ENCODE measurements around the gene PIP5K1A. TPM values are rescaled to one million over a fixed set of nuclear protein-coding genes. Genes with fewer than 3 reads are reported as not detected.

Gene PIP5K1A, protein sequence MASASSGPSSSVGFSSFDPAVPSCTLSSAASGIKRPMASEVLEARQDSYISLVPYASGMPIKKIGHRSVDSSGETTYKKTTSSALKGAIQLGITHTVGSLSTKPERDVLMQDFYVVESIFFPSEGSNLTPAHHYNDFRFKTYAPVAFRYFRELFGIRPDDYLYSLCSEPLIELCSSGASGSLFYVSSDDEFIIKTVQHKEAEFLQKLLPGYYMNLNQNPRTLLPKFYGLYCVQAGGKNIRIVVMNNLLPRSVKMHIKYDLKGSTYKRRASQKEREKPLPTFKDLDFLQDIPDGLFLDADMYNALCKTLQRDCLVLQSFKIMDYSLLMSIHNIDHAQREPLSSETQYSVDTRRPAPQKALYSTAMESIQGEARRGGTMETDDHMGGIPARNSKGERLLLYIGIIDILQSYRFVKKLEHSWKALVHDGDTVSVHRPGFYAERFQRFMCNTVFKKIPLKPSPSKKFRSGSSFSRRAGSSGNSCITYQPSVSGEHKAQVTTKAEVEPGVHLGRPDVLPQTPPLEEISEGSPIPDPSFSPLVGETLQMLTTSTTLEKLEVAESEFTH
- 88.6 and 95.1 TPM in 2 replicates for total RNA-seq (2022)
- Bru-seq, nascent RNA = percentile 89 among the genes with signal in this experiment
- percentile 96 among the genes with signal in this experiment for BruChase-seq, experiment 1, labeled RNA remaining after a 2-hour chase
- BruChase-seq, experiment 2, labeled RNA remaining after a 6-hour chase = percentile 91 among the genes with signal in this experiment
- long read RNA-seq, partial matches to known transcripts = 1 of 20 reads
- long read RNA-seq, other reads (novel, unspliced or antisense) = 18 of 20 reads

- H3K4me3 ChIP-seq (ENCODE audit: low read depth, low read length) = peak within 1 kb of the TSS; percentile 60
- H3K36me3 ChIP-seq (ENCODE audit: control insufficient read depth, insufficient read depth, low read length) = no peaks in the 10 kb centered on the region; the same call in 1 of the 2 replicates
- Mint-ChIP-seq H3K36me3 (ENCODE audit: insufficient read depth, unreplicated experiment) (peaks cover 60% of the 10 kb centered on the region), H3K27me3 (ENCODE audit: insufficient read depth, unreplicated experiment) (no peaks in the 10 kb centered on the region), H3K27ac (ENCODE audit: unreplicated experiment) (peak within 1 kb of the TSS; percentile 92), H3K4me1 (ENCODE audit: low read depth, unreplicated experiment) (peaks cover 13% of the 10 kb centered on the region), H3K4me3 (ENCODE audit: unreplicated experiment) (peak within 1 kb of the TSS; percentile 89), H3K9me3 (ENCODE audit: unreplicated experiment) (no peaks in the 10 kb centered on the region)
- POLR2A ChIA-PET = interaction anchor here (0.6 to 0.9 kb wide), 3 partner anchors 9 to 56 kb away, joined by 3 read pairs; partner anchors contain the start of genes PSMD4 and VPS72
- TF ChIP-seq, protein P1, sequence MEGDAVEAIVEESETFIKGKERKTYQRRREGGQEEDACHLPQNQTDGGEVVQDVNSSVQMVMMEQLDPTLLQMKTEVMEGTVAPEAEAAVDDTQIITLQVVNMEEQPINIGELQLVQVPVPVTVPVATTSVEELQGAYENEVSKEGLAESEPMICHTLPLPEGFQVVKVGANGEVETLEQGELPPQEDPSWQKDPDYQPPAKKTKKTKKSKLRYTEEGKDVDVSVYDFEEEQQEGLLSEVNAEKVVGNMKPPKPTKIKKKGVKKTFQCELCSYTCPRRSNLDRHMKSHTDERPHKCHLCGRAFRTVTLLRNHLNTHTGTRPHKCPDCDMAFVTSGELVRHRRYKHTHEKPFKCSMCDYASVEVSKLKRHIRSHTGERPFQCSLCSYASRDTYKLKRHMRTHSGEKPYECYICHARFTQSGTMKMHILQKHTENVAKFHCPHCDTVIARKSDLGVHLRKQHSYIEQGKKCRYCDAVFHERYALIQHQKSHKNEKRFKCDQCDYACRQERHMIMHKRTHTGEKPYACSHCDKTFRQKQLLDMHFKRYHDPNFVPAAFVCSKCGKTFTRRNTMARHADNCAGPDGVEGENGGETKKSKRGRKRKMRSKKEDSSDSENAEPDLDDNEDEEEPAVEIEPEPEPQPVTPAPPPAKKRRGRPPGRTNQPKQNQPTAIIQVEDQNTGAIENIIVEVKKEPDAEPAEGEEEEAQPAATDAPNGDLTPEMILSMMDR (IDR thresholded peaks at IDR 0.05; ENCODE audit: insufficient read depth in 1 of 2, low read depth in 1 of 2, low read length in 1 of 2, severe bottlenecking in 1 of 2, unreplicated experiment in 1 of 2) = no peak
- H3K9me3 ChIP-seq = no peaks in the 10 kb centered on the region
- DNase-seq = peak; percentile 97 to 98
- H3K27me3 ChIP-seq (replicated peaks; ENCODE audit: control insufficient read depth, insufficient read depth, low read length) = no peaks in the 10 kb centered on the region
- intact Hi-C loops (cut with micrococcal nuclease; ENCODE audit: unreplicated experiment) = loop anchor here (1.0 to 5.0 kb wide), 4 partner anchors 83 to 794 kb away; partner anchors contain the start of genes CGN, S100A10 and SNX27
- peaks cover 4% of the 10 kb centered on the region; the same call in 1 of the 2 replicates for H3K4me1 ChIP-seq
- BruUV-seq (replicated peaks) = TSS peak; percentile 27
- CTCF ChIA-PET = no interaction called here
Observed at GRCh38 chr1:151198254-151199127, at the start of gene PIP5K1A. Gene PIP5K1A, plus strand, starts transcription at chr1:151198552. Its CDS starts 445 bp downstream, at chr1:151198997.

DNA sequence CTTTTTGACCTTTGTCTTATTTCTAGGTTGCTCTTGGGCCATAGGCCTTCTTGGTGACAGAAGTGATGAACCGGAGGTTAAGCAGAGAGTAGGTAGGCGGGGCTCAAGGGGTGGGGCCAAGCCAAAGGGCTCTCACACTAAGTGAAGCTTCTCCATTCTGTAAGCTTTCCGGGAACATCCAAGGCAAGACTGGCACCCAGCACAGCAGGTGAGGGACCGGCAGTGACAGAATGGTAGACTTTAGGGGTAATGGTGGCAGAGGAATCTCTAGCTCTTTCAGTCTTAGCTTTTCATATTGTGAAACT is 41.9 kb upstream of the PIP5K1A start, which contains the start of gene TNFAIP8L2:
TNFAIP8L2 (plus strand) TSS at position 135 of the 305 bp plus-strand sequence. CDS start 2,049 bp downstream, outside the sequence.
- intact Hi-C loops (cut with micrococcal nuclease; ENCODE audit: unreplicated experiment) = loop anchor here (1.0 to 5.0 kb wide), 2 partner anchors 57 to 134 kb away; no protein-coding TSS in a partner anchor
- no peak for DNase-seq
- Mint-ChIP-seq H3K27me3 (ENCODE audit: insufficient read depth, unreplicated experiment) (no peaks in the 10 kb centered on the region), H3K9me3 (ENCODE audit: unreplicated experiment) (no peaks in the 10 kb centered on the region), H3K27ac (ENCODE audit: unreplicated experiment) (no peak within 1 kb of the TSS), H3K4me3 (ENCODE audit: unreplicated experiment) (no peak within 1 kb of the TSS), H3K36me3 (ENCODE audit: insufficient read depth, unreplicated experiment) (no peaks in the 10 kb centered on the region), H3K4me1 (ENCODE audit: low read depth, unreplicated experiment) (no peaks in the 10 kb centered on the region)
- Histone ChIP-seq H3K9me3 (no peaks in the 10 kb centered on the region), H3K4me3 (ENCODE audit: low read depth, low read length) (no peak within 1 kb of the TSS), H3K36me3 (ENCODE audit: control insufficient read depth, insufficient read depth, low read length) (no peaks in the 10 kb centered on the region), H3K4me1 (0 out of 2 replicates have a peak, but pooled peaks cover 5% of the 10 kb centered on the region), H3K27me3 (replicated peaks; ENCODE audit: control insufficient read depth, insufficient read depth, low read length) (no peaks in the 10 kb centered on the region)
- ChIA-PET POLR2A (no interaction called here), CTCF (interaction anchor here (0.5 to 6.9 kb wide), 7 partner anchors 28 to 85 kb away, joined by 3 to 69 read pairs (median 3); no protein-coding TSS in a partner anchor)
- TF ChIP-seq, protein P1 (IDR thresholded peaks at IDR 0.05; ENCODE audit: insufficient read depth in 1 of 2, low read depth in 1 of 2, low read length in 1 of 2, severe bottlenecking in 1 of 2, unreplicated experiment in 1 of 2) = no peak
- BruUV-seq (replicated peaks) = no TSS peak

All from Caco-2 (cell line).